LNCAP (cell line): ENCODE results near the gene HP1BP3.

Source experiments
- TF ChIP-seq, protein P1 (sequence below): fragments of 450-650 bp; IDR thresholded peaks from 2 replicates; pipeline ENCODE4 v1.5.1; 2017; ENCODE audit warnings: mild to moderate bottlenecking

The HP1BP3 gene

GRCh38 chr1:20763417-20763816 lies 23.7 kb downstream of the HP1BP3 start:
- TF ChIP-seq, protein P1, sequence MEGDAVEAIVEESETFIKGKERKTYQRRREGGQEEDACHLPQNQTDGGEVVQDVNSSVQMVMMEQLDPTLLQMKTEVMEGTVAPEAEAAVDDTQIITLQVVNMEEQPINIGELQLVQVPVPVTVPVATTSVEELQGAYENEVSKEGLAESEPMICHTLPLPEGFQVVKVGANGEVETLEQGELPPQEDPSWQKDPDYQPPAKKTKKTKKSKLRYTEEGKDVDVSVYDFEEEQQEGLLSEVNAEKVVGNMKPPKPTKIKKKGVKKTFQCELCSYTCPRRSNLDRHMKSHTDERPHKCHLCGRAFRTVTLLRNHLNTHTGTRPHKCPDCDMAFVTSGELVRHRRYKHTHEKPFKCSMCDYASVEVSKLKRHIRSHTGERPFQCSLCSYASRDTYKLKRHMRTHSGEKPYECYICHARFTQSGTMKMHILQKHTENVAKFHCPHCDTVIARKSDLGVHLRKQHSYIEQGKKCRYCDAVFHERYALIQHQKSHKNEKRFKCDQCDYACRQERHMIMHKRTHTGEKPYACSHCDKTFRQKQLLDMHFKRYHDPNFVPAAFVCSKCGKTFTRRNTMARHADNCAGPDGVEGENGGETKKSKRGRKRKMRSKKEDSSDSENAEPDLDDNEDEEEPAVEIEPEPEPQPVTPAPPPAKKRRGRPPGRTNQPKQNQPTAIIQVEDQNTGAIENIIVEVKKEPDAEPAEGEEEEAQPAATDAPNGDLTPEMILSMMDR = no peak

DNA sequence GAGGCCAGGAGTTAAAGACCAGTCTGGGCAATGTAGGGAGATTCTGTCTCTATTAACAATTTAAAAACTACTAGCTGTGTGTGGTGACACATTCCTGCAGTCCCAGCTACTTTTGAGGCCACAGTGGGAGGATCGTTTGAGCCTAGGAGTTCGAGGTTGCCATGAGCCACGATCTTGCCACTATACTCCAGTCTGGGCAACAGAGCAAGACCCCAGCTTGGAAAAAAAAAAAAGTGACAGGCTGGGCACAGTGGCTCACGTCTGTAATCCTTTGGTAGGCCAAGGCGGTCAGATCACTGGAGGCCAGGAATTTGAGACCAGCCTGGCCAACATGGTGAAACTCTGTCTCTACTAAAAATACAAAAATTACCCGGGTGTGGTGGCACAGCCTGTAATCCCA lies 26.8 kb downstream of the HP1BP3 start:
- TF ChIP-seq, protein P1 = no peak

GRCh38 chr1:20753589-20753988 lies 33.5 kb downstream of the HP1BP3 start:
- TF ChIP-seq, protein P1 = no peak

- TF ChIP-seq, protein P1 = no peak
Observed at GRCh38 chr1:20751462-20751990, 35.6 kb downstream of the HP1BP3 start.

DNA sequence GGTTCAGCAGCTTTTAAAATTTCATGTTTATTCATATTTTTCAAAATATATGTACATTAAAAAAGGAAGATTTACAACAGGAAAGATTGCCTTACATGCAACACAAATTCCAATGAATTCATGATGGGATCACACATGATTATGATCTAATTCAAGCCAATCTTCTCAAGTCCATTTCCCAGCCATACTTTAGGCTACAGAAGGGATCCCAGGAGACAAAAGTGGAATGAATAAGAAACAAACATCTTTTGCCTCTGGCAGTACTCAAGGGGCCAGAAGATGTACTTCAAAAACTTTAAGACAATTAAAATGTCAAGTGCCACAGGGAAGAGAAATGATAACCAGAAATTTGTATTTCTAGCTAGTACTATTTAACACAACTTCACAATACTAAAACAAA lies 44.4 kb downstream of the HP1BP3 start:
- TF ChIP-seq, protein P1 = no peak

- TF ChIP-seq, protein P1 = no peak
Observed at GRCh38 chr1:20740781-20741180, 46.3 kb downstream of the HP1BP3 start.

DNA sequence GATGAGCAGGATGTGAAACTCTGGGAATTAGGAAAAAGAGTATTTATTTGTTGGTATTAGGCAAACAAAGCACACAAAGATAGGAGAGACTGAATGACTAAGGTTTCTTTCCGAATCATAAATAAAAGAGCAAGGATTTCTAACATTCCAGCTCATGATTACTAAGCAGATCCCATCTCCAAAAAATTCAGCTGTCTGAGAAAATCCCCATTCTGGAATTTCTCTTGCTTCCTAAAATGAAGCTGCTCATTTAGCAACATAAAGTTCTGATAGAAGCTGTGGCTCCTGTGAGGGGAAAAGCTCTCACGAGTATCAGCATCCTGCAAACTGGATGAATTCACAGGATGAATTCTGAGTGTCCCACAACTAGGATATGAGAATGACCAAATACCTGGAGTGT lies 47.9 kb downstream of the HP1BP3 start:
- TF ChIP-seq, protein P1 = no peak

GRCh38 chr1:20735581-20736111 lies 51.5 kb downstream of the HP1BP3 start:
- TF ChIP-seq, protein P1 = no peak
